ENCODE results near the gene MUTYH. TPM values are rescaled to one million over a fixed set of nuclear protein-coding genes. Genes with fewer than 3 reads are reported as not detected.
"Not testable (repeated sequence)": the region's sequence is repeated elsewhere in the genome, so short reads cannot be mapped to it uniquely, and the experiment has no call there.

The MUTYH gene
- total RNA-seq, 1 experiment from 2014 or later = 32.6 TPM

DNA sequence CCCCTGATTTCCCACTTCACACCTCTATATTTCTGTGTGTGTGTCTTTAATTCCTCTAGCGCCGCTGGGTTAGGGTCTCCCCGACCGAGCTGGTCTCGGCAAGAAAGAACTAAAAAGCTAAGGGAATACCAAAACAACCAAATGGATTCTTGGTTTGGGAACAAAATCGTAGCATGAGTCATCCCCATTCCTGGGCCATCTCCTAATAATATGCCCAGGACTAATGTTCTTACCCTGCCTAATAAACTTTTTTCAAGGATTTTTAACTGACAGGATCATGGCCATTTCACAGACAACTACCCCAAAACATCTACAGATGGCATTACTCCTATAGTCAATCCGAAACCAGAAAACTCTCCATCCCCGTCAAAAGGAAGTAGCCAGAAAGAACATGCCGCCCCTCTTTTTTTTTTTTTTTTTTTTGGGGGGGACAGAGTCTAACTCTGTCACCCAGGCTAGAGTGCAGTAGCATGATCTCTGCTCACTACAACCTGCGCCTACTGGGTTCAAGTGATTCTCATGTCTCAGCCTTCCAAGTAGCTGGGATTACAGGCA is 17.7 kb downstream of the MUTYH start:
- DNase-seq (ENCODE audit: low spot score) = no peak

DNA sequence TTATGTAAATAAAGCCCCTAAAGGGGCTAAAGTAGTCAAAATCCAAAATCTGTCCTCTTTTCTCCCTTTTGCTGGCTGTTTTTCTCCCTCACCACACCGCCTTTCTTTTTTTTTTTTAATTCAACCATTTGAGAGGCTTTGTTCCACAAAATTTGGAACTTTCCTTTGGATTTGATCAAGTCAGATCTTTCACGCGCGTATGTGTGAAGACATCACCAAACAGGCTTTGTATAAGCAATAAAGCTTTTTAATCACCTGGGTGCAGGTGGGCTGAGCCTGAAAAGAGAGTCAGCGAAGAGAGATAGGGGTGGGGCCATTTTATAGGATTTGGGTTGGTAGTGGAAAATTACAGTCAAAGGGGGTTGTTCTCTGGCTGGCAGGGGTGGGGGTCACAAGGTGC is 18.8 kb downstream of the MUTYH start:
- DNase-seq (ENCODE audit: low spot score) = no peak

- no peak for DNase-seq (ENCODE audit: low spot score)
Observed at GRCh38 chr1:45319761-45320160, 20.5 kb downstream of the MUTYH start.

DNA sequence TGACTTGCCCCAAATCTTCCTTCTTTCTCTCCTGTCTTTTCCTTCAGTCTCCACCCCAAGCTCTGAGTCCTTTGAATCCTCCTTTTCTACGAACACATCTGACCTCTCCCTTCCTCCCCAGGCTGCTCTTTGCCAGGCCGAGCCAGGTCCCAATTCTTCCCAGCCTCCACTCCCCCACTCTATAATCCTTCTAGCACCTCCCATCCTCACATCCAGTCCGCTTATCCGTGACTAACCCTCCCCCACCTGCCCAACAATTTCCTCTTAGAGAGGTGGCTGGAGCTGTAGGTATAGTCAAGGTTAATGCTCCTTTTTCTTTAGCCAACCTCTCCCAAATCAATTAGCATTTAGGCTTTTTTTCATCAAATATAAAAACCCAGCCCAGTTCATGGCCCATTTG is 23.1 kb downstream of the MUTYH start:
- DNase-seq (ENCODE audit: low spot score) = no peak

DNA sequence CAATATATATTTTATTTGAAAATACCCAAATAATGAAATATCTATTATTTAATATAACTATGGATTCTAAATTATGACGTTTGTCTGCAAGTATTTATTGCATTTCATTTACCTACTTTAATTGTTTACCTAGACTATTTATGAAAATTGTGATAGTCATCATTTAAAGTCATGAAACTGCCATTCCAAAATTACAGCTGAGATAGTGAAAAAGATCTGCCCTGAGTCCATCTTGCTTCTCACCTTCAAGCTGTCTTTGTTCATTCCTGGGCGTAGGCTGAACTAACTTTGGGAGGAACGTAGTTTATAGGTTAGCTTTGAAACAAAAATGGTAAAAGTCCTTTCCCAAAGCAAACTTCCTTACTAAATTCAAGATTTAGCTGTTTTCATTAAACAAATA is 26.0 kb downstream of the MUTYH start:
- DNase-seq (ENCODE audit: low spot score) = no peak

GRCh38 chr1:45306905-45307304 is 33.3 kb downstream of the MUTYH start:
- no peak for DNase-seq (ENCODE audit: low spot score)

GRCh38 chr1:45306319-45306718 is 33.9 kb downstream of the MUTYH start:
- no peak for DNase-seq (ENCODE audit: low spot score)

DNA sequence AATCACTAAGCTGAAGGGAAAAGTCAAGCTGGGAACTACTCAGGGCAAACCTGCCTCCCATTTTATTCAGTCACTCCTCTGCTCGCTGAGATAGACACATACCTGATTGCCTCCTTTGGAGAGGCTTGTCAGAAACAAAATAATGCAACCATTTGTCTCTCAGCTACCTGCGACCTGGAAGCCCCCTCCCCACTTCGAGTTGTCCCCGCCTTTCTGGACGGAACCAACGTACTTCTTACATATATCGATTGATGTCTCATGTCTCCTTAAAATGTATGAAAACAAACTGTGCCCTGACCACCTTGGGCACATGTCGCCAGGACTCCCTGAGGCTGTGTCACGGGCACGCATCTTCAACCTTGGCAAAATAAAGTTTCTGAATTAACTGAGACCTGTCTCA is 35.0 kb downstream of the MUTYH start:
- DNase-seq (ENCODE audit: low spot score) = no peak

- DNase-seq (ENCODE audit: low spot score) = no peak
Observed at GRCh38 chr1:45304311-45305081, 35.7 kb downstream of the MUTYH start.

GRCh38 chr1:45303520-45304310 is 36.5 kb downstream of the MUTYH start:
- peak; percentile 95 for DNase-seq (ENCODE audit: low spot score)

- no peak for DNase-seq (ENCODE audit: low spot score)
Observed at GRCh38 chr1:45302505-45303150, 37.6 kb downstream of the MUTYH start.

DNA sequence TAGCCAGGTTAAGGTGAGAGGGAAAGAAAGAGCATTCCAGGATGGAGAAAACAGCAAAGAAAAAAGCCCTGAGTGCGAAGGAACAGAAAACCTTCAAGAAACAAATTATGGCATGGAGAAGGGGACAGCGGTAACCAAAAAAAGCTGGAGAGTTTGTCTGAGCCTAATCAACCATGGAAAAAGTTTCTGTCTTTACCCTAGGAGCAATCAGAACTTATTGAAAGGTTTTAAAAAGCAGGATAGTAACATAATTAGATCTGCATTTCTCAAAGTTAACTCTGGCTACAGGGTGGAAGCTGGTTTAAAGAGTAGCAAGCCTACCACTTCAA is 39.6 kb downstream of the MUTYH start:
- DNase-seq (ENCODE audit: low spot score) = no peak

DNA sequence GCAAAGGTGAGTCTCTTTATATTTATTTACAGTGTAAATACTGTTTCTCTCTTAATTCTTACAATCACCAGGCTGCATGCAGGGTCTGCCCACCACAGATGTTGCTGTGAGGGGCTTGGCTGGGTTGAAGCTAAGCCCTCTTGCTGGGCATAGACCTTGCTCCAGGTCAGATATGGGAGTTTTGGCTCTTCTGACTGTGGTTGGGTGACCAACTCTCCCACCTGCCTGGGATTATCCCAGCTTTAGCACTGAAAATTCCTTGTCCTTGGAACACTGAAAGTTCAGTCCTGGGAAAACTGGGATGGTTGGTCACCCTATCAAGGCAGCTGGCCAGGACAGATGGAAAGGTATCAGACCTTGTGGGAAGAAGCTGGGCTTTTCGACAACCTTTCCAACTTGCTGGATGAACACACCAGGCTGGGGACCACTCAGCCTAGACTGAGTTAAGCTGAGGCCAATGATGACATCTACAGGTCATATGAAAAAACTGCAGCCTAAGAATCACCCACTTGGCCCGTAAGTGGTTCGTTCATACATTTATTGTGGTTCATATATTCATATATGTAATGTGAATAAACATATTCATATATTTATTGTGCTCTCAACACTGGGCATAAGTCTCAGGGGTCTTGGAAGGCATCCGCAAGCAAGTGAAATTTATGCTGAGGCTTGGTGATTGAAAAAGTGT is 40.1 kb downstream of the MUTYH start:
- DNase-seq (ENCODE audit: low spot score) = peak; percentile 82

GRCh38 chr1:45299296-45299695 is 40.9 kb downstream of the MUTYH start:
- no peak for DNase-seq (ENCODE audit: low spot score)

DNA sequence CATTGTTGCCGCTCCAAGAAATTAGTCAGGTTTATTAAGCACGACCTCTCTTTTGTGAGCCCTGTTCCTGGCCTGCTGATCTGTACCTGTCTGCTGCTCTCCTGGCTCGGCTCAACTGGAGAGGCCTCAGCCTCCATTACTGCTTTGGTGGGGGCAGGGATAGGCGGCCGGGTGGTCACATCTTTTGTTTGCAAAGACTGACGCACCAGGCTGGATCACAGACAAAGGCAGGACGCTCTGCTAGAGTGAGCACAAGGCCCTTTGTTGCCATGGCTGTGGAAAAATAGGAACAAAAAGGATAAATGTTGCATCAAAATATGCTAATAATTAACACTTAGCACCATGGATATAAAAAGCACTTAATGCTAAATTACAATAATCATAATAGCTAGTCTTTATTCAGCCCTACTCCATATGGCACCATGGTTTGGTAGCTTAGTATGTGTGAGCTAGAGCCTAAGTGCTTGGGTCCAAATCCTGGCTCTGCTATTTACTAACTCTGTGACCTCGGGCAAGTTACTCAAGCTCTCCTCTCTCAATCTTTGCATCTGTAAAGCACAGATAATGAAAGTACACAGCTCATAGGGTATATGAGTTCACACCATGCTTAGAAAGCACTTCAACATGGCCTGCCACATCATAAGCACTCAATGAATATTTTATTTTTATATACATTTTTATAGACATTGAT is 42.4 kb downstream of the MUTYH start:
- no peak for DNase-seq (ENCODE audit: low spot score)

DNA sequence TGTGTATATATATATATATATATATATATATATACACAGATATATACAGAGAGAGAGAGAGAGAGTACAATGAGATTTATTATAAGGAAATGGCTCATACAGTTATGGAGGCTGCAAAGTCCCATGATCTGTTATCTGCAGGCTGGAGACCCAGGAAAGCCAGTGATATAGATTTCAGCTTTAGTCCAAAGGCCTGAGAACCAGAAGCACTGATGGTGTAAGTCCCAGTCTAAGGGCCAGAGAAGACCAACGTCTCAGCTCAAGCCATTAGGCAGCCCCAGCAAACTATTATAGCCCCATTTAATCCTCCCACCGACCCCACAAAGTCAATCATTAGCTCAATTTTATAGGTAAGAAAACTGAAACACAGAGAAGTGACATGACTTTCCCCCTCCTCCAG is 48.5 kb downstream of the MUTYH start:
- DNase-seq (ENCODE audit: low spot score) = no peak

DNA sequence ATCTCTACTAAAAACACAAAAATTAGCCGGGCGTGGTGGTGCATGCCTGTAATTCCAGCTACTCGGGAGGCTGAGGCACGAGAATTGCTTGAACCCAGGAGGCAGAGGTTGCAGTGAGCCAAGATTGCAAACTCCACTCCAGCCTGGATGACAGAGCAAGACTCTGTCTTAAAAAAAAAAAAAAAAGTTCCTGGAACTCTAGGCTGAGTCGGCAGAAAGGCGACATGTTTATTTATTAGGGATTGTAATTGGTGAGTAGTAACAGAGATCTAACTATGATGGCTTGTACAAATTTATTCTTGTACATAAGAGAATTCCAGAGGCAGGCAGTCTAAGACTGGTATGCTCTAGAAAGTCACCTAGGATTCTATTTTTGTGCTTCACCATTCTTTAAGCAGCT is 49.2 kb downstream of the MUTYH start:
- DNase-seq (ENCODE audit: low spot score) = not testable (repeated sequence)

DNA sequence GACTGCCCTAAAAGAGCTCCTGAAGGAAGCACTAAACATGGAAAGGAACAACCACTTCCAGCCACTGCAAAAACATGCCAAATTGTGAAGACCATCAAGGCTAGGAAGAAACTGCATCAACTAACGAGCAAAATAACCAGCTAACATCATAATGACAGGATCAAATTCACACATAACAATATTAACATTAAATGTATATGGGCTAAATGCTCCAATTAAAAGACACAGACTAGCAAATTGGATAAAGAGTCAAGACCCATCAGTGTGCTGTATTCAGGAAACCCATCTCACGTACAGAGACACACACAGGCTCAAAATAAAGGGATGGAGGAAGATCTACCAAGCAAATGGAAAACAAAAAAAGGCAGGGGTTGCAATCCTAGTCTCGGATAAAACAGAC is 53.7 kb downstream of the MUTYH start:
- DNase-seq (ENCODE audit: low spot score) = not testable (repeated sequence)

GRCh38 chr1:45284858-45285257 is 55.4 kb downstream of the MUTYH start:
- DNase-seq (ENCODE audit: low spot score) = not testable (repeated sequence)

GRCh38 chr1:45282351-45282750 is 57.9 kb downstream of the MUTYH start:
- DNase-seq (ENCODE audit: low spot score) = no peak
